ENCODE measurements around the gene UPK2. TPM values are rescaled to one million over a fixed set of nuclear protein-coding genes. Genes with fewer than 3 reads are reported as not detected.

Gene UPK2
- total RNA-seq, 4 donors from 2014 or later = not detected

- Histone ChIP-seq H3K4me1 (peaks cover 26 to 72% of the 10 kb centered on the region in 2 donors), H3K4me3 (peak overlapping the region; percentile 22 to 34), H3K9me3 (no peaks in the 10 kb centered on the region), H3K27me3 (no peaks in the 10 kb centered on the region), H3K27ac (peak overlapping the region; percentile 99 to 100), H3K36me3 (no peaks in the 10 kb centered on the region)
- intact Hi-C loops (cut with DNase I; ENCODE audit: low total_unique reads) = no loop called here
- TF ChIP-seq POLR2A (IDR thresholded peaks at IDR 0.05) = peak in 1 of 2 donors; percentile 47
- TF ChIP-seq CTCF (IDR thresholded peaks at IDR 0.05) = peak in 1 of 4 experiments; percentile 10
- peak; percentile 87 to 89 for DNase-seq
Measured at GRCh38 chr11:118918128-118918685, 37.9 kb upstream of the UPK2 start.

GRCh38 chr11:118918686-118919280 is 37.3 kb upstream of the UPK2 start:
- peaks cover 26 to 69% of the 10 kb centered on the region in 2 donors for H3K4me1 ChIP-seq
- peak overlapping the region; percentile 99 to 100 for H3K27ac ChIP-seq
- no peaks in the 10 kb centered on the region for H3K9me3 ChIP-seq
- TF ChIP-seq CTCF (IDR thresholded peaks at IDR 0.05) (no peak), POLR2A (IDR thresholded peaks at IDR 0.05) (no peak)
- peak overlapping the region; percentile 22 to 34 for H3K4me3 ChIP-seq
- DNase-seq = peak in 1 of 2 donors; percentile 57
- H3K36me3 ChIP-seq = no peaks in the 10 kb centered on the region
- H3K27me3 ChIP-seq = no peaks in the 10 kb centered on the region
- intact Hi-C loops (cut with DNase I; ENCODE audit: low total_unique reads) = no loop called here

DNA sequence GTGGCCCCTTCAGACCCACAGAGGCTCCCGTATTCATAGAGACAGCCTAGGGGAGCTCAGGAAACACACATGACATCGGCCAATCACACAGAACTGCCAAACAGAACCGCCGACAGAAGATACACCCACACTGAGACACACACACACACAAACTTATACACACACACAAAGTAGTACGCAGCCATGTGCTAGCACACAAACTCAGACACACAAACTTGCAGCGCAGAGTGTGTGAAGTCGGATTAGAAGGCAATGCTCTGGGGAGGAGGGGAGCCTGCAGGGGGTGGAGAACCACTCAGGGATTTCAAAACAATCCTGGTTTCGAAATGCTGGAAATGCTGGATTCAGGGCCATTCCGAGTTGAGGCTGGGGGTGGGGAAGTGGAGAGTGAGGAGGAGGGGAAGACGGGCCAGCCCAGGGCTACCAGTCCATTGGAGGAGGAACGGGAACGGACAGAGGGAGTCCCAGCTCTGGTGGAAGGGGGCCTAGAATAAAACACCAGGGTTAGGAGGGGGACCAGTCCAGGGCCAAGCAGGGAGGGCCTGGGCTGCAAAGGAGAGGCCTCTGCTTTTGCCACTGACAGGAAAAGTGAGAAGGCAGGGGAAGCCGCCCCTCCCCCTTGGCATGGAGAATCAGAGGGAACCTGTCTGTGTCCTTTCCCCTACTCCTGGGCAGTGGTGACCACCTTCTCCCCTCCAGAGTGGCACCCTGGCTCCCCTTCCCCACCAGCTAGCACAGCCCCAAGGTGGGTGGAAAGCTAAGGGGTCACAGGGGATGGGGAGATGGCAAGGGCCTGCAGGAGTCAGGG is 34.8 kb upstream of the UPK2 start:
- no peak for TF ChIP-seq CTCF (IDR thresholded peaks at IDR 0.05)
- peak in 1 of 2 donors; percentile 10 for TF ChIP-seq POLR2A (IDR thresholded peaks at IDR 0.05)
- intact Hi-C loops (cut with DNase I; ENCODE audit: low total_unique reads) = no loop called here
- peak; percentile 85 to 88 for DNase-seq

GRCh38 chr11:118921929-118922744 is 34.0 kb upstream of the UPK2 start:
- H3K9me3 ChIP-seq = no peaks in the 10 kb centered on the region
- H3K27me3 ChIP-seq = no peaks in the 10 kb centered on the region
- peak; percentile 78 to 84 for DNase-seq
- H3K4me3 ChIP-seq = peak overlapping the region; percentile 94
- peaks cover 5 to 38% of the 10 kb centered on the region in 2 donors for H3K4me1 ChIP-seq
- intact Hi-C loops (cut with DNase I; ENCODE audit: low total_unique reads) = no loop called here
- H3K27ac ChIP-seq = peak overlapping the region; percentile 99 to 100
- TF ChIP-seq CTCF (IDR thresholded peaks at IDR 0.05) = no peak
- peak; percentile 51 to 55 for TF ChIP-seq POLR2A (IDR thresholded peaks at IDR 0.05)
- no peaks in the 10 kb centered on the region for H3K36me3 ChIP-seq

More for the DNA sequence above, 34.8 kb upstream of the UPK2 start:
- no peaks in the 10 kb centered on the region for H3K9me3 ChIP-seq
- H3K36me3 ChIP-seq = no peaks in the 10 kb centered on the region
- peak overlapping the region; percentile 94 for H3K4me3 ChIP-seq
- no peaks in the 10 kb centered on the region for H3K27me3 ChIP-seq
- peaks cover 10 to 46% of the 10 kb centered on the region in 2 donors for H3K4me1 ChIP-seq
- H3K27ac ChIP-seq = peak overlapping the region; percentile 99 to 100

Measured in uterus (tissue), 4 donors.